ENCODE measurements around the gene EPHB4.
"Not testable (repeated sequence)": the region's sequence is repeated elsewhere in the genome, so short reads cannot be mapped to it uniquely, and the experiment has no call there.

The EPHB4 gene

DNA sequence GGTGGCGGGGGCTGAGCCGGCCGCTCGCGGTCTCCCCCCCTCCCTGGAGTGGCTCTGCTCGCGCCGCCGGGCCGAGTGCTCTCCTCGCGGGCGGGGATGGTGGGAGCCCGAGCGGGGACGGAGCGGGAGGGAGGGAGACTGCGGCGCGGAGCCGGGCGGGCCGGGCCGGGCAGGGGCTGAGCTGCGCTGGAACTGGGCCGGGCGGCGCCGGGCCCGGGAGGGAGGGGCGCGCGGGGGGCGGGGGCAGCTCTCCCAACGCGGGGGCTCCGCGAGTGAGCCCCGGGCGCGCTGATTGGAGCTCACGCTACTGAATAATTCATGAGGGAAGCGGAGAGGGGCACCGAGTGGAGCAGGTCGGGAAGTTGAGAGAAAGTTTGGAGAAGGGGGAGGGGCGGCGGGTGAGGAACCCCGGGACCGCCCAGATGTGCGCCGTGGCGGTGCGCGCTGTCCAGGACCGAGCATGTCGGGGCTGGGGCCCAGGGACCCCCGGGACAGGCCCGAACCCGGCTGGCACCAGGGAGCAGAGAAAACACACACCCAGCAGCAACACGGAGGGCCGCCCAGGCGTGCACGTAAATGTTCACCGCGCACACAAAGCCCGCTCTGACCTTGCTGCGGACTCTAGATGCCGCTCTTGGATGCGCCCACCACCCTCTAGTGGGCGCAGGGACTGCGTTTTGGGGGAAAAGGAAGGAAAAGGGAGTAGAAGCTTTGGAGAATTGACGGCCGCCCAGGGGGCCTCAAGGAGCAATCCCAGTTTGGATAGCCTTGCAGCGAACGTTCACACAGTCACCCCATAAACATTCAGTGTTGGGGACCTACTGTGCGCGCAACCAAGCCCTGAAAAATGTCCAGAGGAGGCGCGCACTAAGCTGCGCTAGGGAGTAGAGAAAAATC, at the start of gene EPHB4:
TSS of gene EPHB4 (minus strand) at position 194 of the 897 bp plus-strand sequence. CDS start 493 bp downstream, outside the sequence.
- peak; percentile 76 for DNase-seq (ENCODE audit: low read depth)

DNA sequence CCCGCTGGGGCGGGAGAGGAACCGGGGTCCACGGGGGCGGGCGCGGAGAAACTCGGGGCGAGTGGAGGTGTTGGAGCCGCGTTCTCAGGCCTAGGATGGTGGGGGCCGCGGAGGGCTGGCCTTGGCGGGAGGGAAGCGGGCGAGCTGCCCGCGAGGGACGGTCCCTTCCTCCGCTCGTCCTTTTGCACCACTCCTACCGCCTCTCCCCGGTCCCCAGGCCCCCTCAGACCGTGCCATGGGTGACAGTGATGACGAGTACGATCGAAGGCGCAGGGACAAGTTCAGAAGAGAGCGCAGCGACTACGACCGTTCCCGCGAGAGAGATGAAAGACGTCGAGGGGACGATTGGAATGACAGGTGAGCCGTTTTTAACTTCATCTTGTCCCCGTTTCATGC, 48.0 kb upstream of the EPHB4 start:
- no peak for DNase-seq (ENCODE audit: low read depth)

DNA sequence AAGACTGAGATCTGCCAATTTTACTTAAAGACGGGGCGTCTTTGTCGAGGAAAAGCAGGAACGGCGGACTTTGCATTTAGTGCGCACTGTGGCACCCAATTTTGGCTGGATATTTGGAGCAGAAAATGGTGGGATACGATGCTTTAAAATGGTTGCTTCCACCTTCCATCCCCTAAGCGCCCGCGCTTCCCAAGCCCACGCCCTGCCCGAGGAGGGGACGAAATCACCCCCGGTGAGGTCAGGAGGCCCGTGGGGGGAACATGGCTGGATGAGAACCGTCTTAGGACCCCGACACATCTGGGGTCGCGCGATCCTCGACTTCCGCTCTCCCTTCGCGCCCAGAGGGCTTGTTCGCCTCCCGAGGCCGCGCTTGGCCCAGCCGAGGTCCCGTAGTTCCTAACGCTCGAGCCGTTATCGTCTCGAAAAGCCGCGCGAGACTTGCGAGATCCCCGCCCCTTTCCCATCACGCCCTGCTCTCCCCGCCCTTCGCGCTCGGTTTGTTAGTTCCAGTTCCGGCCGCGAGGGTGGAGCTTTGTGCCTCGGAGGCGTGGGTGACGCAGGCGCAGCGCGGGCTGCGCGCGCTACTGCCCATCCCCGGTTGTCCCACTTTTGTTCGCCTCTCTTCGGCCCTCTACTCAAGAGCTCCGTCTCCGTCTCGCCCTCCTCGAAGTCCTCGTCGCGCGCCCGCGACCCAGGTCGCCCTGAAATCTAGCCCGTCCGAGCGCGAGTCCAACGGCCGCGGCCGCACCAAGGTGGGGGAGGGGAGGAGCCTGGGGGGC, 47.4 kb upstream of the EPHB4 start, which contains the start of gene SRRT:
TSS of gene SRRT (plus strand) at position 527 of the 779 bp plus-strand sequence. CDS start 488 bp downstream, outside the sequence.
- DNase-seq (ENCODE audit: low read depth) = peak; percentile 98

DNA sequence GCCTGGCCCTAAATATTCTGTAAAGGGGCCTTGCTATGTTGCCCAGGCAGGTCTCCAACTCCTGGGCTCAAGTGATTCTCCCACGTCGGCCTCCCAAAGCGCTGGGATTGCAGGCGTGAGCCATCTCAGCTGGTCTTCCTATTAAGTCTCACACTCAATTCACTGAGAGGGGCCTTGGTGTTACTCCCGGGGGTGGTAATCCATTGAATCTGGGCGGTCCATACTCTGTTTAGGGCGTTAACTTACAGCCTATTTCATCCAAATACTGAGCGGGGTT, 46.9 kb upstream of the EPHB4 start:
- no peak for DNase-seq (ENCODE audit: low read depth)

DNA sequence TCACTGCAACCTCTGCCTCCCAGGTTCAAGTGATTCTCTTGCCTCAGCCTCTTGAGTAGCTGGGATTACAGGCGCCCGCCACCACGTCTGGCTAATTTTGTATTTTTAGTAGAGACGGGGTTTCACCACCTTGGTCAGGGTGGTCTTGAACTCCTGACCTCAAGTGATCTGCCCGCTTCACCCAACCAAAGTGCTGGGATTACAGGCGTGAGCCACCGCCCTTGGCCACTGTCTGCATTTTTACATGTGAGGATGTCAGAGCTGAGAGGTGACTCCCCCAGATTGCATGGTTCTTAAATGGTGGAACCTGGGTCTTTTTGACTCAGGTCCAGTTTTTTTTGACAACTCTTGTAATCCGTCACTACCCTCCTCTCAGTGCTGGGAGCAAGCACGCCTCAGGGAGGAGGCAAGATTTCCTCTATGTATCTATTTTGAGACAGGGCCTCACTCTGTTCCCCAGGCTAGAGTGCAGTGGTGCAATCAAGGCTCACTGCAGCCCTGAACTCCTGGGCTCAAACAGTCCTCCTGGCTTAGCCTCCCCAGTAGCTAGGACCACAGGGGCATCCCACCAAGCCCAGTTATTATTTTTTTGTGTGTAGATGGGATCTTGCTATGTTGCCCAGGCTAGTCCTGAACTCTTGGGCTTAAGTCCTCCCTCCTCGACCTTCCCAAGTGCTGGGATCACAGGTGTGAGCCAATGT, 46.4 kb upstream of the EPHB4 start:
- no peak for DNase-seq (ENCODE audit: low read depth)

DNA sequence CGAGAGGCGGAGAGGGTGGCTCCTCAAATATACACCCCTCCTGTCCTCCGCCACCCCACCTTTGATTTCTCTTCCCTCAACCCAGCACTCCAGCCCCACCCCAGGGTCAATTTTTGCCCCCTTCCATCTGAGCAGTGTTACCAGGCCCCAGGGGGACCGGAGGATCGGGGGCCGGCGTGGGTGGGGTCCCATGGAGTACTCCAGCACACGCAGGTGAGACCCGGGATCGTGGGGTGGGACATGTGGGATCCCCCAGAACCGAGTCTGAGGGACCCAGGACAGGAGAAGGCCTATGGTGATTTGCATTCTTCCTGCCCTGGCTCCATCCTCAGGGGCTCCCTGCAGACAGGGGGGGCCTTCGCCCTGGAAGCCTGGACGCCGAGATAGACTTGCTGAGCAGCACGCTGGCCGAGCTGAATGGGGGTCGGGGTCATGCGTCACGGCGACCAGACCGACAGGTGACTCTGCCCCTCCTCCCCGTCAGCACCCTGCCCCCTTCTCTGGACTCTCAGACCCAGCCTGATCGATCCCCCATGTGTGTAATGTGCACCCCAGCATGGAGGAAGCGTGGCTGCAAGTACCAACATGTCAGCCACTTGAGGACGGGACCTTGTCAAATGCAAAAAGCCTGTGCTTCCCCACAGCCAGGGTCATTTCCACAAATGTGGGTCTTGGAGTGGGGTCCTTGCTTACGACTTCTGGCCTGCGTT, 40.6 kb upstream of the EPHB4 start:
- no peak for DNase-seq (ENCODE audit: low read depth)

DNA sequence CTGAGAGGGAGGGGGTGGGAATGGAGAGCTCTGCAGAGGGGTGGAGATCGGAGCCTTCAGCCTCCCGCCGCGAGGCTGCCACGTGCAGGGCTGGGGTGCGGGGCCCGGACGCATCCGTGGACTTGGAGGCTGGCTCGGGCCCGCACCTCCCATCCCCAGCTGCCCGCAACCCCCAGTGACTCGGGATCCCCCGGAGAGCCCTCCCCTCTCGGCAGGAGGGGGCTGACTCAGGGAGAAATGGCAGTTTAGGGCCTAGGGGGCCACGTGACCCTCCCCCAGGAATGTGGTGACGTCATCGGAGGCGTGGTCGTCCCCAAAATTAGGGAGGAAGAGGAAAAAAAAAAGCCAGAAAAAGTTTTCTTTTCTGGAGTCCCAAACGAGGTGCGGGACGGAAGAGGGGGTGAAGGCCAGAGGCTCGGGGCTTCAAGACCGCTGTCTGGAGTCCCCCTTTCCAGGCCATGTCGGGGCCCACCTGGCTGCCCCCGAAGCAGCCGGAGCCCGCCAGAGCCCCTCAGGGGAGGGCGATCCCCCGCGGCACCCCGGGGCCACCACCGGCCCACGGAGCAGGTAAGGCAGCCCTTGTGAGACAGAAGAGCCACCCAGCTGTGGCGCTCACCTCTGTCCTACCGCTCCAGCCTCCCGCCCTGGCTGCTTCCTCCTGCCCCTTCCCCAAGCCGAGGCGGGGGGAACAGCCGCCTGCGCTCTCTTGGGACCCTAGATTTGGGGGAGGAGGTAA, 39.9 kb upstream of the EPHB4 start, which contains the start of gene TRIP6:
TSS of gene TRIP6 (plus strand) at position 348 of the 736 bp plus-strand sequence. CDS start at position 459, 111 bp downstream.
- DNase-seq (ENCODE audit: low read depth) = no peak

DNA sequence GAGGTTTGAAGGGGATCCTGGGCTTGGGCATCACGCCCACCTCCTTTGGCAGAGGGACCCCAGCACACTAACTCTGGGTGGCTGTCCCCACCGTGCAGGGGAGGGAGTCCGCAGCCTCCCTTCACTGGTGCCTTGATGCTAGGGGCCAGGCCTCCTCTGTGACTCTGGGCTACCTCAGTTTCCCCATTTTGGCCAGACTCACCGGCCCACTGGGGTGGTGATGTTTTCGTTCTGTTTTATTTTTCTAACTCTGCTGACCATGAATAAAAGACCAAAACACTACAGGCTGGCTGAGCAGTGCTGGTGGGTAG, 39.4 kb upstream of the EPHB4 start:
- DNase-seq (ENCODE audit: low read depth) = no peak

DNA sequence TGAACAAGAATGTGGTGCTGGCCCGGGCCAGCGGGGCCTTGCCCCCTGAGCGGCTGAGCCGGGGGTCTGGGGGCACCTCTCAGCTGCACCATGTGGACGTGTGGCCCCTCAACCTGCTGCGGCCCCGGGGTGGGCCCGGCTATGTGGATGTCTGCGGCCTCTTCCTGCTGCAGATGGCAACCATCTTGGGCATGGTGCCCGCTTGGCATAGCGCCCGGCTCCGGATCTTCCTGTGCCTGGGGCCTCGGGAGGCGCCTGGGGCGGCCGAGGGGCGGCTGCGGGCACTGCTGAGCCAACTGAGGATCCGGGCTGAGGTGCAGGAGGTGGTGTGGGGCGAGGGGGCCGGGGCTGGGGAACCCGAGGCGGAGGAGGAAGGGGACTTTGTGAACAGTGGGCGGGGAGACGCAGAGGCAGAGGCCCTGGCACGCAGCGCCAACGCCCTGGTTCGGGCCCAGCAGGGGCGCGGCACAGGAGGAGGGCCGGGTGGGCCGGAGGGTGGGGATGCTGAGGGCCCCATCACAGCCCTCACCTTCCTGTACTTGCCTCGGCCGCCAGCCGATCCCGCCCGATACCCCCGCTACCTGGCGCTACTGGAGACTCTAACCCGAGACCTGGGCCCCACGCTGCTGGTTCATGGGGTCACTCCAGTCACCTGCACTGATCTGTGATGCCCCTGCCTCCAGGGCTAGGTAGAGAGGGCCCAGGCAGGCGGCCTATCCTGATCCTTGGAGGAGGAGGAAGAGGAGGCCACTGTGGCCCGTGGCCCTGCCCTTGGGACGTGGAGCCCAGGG, 38.8 kb upstream of the EPHB4 start:
- no peak for DNase-seq (ENCODE audit: low read depth)

DNA sequence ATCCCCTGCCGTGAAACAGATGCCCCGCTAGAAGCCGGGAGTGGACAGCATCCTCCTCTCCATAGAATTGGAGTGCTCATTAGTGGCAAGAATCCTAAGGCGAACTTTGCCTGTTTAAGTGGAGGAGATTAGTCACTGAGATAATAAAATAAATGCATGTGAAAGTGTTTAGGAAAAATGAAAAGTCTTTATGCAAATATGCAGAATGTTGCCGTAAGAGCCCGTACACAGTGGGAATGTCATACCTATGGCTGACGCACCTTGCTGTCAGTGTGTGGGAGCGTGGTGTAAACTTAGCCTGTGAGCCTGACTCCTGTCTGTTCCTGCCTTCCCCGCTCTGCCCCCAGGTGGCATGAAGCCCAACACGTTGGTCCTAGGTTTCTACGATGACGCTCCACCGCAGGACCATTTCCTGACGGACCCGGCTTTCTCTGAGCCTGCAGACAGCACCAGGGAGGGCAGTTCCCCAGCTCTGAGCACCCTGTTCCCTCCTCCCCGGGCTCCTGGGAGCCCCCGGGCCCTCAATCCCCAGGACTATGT, 38.1 kb upstream of the EPHB4 start:
- no peak for DNase-seq (ENCODE audit: low read depth)

DNA sequence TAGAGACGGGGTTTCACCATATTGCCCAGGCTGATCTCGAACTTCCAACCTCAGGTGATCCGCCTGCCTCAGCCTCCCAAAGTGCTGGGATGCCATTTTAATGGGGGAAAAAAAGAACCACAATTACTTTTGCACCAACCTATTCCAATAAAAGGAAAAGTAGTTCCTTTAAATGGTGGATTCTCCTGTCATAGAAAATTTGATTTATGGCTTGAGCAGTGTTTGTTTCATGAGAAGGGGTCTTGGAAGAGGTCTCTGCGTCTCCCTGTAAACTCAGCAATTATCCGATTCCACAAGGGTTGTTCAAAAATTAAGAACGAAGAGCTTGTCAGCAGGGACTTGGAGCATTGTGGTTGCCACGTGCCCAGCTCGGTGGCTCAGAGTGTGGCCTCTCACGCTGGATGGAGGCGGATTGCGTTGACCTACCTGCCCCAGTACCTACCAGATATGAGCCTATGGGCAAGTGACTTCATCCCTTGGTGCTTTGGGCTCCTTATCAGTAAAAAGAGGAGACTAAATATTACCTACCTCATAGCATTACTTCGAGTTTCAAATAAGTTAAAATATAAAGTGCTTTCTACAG, 37.0 kb upstream of the EPHB4 start:
- DNase-seq (ENCODE audit: low read depth) = no peak

DNA sequence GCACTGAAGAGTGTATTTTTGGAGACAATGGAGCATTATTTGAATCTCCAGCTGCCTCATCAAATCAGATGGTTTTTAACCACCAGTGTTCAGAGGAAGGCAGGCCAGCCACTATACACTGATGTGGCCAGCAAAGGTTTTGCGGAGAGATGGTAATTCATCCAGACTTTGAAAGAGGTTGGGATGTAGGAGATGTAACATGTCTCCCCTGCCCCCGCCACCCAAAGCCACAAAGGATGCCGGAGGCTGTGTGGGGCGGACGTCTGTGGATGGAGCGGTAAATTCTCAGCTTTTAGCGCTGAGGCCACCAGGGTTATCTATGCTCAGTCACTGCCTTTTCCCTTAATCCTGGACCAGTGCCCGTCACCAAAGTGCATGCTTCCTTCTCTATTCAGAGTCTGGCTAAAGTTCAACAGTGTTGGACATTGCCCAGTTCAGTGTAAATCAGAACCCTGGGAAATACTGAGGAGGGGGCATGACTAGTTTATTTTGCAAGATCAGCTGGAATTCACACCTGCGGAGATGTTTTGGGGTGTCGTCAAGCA, 36.2 kb upstream of the EPHB4 start:
- DNase-seq (ENCODE audit: low read depth) = no peak

DNA sequence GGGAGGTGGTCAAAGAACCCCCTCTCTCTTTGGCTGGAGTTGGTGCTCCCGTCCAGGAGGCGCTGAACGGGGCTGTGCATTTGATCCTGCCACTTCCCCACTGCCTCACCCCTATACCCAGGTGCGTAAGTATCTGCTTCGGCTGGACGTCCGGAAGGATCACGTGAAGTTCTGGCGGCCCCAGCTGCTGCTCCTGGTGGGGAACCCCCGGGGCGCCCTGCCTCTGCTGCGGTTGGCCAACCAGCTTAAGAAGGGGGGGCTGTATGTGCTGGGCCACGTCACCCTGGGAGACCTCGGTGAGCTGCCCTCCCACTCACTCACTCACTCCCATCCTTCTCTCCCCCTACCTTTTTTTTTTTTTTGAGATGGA, 34.3 kb upstream of the EPHB4 start:
- DNase-seq (ENCODE audit: low read depth) = no peak

DNA sequence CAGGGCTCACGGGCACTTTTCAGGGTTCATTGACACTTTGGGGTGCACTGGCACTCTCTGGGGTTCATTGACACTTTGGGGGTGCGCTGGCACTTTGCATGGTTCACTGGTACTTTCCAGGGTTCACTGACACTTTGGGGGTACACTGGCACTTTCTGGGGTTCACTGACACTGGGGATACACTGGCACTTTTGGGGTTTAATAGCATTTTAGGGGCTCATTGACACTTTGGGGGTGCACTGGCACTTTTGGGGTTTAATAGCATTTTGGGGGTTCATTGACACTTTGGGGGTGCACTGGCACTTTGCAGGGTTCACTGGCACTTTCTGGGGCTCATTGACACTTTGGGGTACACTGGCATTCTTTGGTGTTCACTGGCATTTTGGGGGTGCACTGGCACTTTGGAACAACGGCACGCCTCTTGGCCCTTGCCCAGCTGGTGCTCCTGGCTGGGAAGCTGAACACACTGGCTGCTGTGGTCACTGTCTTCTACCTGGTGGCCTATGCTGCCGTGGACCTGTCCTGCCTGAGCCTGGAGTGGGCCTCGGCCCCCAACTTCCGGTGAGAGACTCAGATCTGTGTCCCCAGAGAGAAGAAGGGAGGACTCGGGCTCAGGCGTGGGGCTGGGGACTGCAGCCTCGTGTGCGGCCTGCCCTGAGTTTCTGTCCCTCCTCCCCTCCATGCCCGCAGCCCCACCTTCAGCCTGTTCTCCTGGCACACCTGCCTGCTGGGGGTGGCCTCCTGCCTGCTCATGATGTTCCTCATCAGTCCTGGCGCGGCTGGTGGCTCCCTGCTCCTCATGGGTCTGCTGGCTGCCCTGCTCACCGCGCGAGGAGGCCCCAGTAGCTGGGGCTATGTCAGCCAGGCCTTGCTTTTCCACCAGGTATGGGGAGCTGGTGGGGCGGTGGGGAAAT, 33.6 kb upstream of the EPHB4 start:
- no peak for DNase-seq (ENCODE audit: low read depth)

DNA sequence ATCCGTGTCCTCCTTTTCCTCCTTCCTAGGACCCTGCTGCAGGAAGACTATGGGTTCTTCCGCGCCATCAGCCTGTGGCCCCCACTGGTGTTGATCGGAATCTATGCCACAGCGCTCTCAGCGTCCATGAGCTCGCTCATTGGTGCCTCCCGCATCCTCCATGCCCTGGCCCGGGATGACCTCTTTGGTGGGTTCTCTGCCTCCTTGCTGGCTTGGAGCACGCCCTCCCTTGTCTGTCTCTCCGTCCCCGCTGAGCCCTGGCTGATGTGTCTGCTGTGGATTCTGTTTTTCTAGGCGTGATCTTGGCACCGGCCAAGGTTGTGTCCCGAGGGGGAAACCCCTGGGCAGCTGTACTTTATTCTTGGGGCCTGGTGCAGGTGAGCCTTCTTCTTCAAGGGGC, 32.5 kb upstream of the EPHB4 start:
- DNase-seq (ENCODE audit: low read depth) = no peak

DNA sequence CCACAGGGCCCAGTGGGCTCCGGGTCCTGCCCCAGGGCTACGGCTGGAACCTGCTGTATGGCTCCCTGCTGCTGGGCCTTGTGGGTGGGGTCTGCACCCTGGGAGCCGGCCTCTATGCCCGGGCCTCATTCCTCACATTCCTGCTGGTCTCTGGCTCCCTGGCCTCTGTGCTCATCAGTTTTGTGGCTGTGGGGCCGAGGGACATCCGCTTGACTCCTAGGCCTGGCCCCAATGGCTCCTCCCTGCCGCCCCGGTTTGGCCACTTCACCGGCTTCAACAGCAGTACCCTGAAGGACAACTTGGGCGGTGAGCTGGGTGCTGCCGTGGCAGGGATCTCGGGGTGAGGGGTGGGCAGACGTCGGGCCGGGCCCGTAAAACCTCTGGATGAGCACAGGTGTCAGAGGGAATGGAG, 29.6 kb upstream of the EPHB4 start:
- no peak for DNase-seq (ENCODE audit: low read depth)

DNA sequence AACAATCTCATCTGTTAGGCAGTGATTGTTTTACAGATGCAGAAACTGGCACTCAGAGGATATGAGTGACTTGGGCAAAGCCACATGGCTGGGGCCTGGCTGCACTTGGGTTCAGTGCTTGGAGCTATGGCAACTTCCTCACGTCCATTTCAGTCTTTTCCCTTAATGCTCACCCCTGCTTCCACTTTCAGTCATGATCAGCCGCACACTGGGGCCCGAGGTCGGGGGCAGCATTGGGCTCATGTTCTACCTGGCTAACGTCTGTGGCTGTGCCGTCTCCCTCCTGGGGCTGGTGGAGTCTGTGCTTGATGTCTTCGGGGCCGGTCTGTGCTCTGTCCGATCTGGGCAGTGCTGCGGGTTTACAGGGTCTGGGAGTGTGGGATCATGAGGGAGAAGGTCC, 28.2 kb upstream of the EPHB4 start:
- DNase-seq (ENCODE audit: low read depth) = no peak

DNA sequence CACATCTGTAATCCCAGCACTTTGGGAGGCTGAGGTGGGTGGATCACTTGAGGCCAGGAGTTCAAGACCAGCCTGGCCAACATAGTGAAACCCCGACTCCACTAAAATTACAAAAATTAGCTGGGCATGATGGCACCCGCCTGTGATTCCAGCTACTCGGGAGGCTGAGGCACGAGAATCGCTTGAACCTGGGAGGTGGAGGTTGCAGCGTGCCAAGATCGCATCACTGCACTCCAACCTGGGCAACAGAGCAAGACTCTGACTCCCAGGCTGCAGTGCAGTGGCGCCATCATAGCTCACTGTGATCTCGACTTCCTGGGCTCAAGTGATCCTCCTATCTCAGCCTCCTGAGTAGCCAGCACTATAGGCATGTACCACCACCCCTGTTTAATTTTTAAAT, 27.6 kb upstream of the EPHB4 start:
- DNase-seq (ENCODE audit: low read depth) = not testable (repeated sequence)

Measured in CMK (cell line).